Measurements from ENCODE around the gene LETM1. TPM values are rescaled to one million over a fixed set of nuclear protein-coding genes. Genes with fewer than 3 reads are reported as not detected.
A peak's percentile ranks its signal among the peaks of the same experiment; 100 is the strongest.

The LETM1 gene
- total and polyA plus RNA-seq, 2 of the 13 experiments (the other 11 are each of a cell fraction or from before 2014, with no cell fraction given): 9.7 to 41.6 TPM

DNA sequence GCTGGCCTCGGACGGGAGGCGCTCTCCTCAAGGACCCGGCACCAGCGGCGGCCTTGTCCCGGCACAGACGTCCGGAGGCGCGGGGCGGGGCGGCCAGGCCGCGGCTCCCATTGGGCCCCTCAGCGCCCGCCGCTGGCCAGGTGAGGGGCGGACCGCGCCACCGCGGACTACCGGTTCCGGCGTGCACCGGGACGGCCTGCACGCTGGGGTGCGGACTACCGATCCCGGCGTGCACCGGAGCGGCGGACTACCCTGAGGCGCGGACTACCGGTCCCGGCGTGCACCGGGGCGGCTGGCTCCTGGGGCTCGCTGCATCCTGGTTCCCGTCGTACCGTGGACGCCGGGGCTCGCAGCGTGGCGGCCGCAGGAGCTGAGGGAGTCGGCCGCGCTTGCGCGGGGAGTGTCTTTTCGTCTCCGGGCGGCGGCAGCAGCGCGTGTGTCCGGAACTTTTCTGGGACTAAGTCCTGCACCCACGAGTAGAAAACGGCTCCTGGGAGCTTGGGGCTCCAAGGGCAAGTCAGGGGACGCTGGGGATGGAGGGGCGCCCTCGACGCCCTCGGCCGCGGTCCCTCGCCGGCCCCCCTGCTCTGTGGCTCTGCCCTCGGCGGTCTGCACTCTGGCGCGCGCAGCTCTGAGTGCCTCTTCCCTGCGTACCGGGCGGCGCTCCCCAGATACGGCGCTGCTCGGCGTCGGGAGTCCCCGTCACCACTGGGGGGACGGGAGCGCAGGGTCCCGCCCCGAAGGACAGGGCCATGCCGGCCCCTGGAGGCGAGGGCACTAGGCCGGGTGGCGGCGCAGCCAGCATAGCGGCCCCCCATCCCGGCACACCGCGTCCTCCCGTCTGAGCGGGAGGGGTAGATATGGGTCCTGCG lies at the start of gene LETM1 (continued):
- TF ChIP-seq ZNF879 (CRISPR knock-in tag; IDR thresholded peaks at IDR 0.05) (no peak), JUNB (CRISPR knock-in tag; IDR thresholded peaks at IDR 0.05; ENCODE audit: borderline replicate concordance) (no peak), HNRNPL (IDR thresholded peaks at IDR 0.05; ENCODE audit: low read depth, low read length) (no peak), XRCC5 (optimal IDR thresholded peaks at IDR 0.05; ENCODE audit: low read length) (no peak), ZNF282 (IDR thresholded peaks at IDR 0.05; ENCODE audit: partially characterized antibody) (no peak), ZNF674 (CRISPR knock-in tag; IDR thresholded peaks at IDR 0.05; ENCODE audit: low read depth) (no peak), SNRNP70 (IDR thresholded peaks at IDR 0.05; ENCODE audit: low read depth, low read length) (no peak), MLLT10 (CRISPR knock-in tag; IDR thresholded peaks at IDR 0.05) (no peak), ZNF468 (CRISPR knock-in tag; IDR thresholded peaks at IDR 0.05) (no peak), HCFC1 (IDR thresholded peaks at IDR 0.05; ENCODE audit: low read depth, low read length) (peak; percentile 95), NFE2L2 (IDR thresholded peaks at IDR 0.05; ENCODE audit: low read length) (no peak), GABPB1 (CRISPR knock-in tag; IDR thresholded peaks at IDR 0.05) (peak; percentile 96), HMG20A (CRISPR knock-in tag; IDR thresholded peaks at IDR 0.05; ENCODE audit: borderline replicate concordance) (no peak), ZNF484 (CRISPR knock-in tag; IDR thresholded peaks at IDR 0.05; ENCODE audit: borderline replicate concordance, low read depth) (no peak), NKX3-1 (CRISPR knock-in tag; IDR thresholded peaks at IDR 0.05) (peak; percentile 36; the same call in 1 of the 2 replicates), ZSCAN31 (CRISPR knock-in tag; IDR thresholded peaks at IDR 0.05; ENCODE audit: low read depth) (peak; percentile 26; the same call in 1 of the 2 replicates), SP1 (IDR thresholded peaks at IDR 0.05) (no peak), SP1 (CRISPR knock-in tag; IDR thresholded peaks at IDR 0.05) (peak; percentile 46; the same call in 1 of the 2 replicates), ZSCAN30 (CRISPR knock-in tag; IDR thresholded peaks at IDR 0.05) (no peak), MTF2 (CRISPR knock-in tag; IDR thresholded peaks at IDR 0.05; ENCODE audit: borderline replicate concordance) (peak; percentile 34; the same call in 1 of the 2 replicates), ZBTB1 (CRISPR knock-in tag; IDR thresholded peaks at IDR 0.05; ENCODE audit: borderline replicate concordance) (no peak), ADNP (CRISPR knock-in tag; IDR thresholded peaks at IDR 0.05) (no peak), RELA (CRISPR knock-in tag; IDR thresholded peaks at IDR 0.05) (no peak)
- TF ChIP-seq, protein P1, sequence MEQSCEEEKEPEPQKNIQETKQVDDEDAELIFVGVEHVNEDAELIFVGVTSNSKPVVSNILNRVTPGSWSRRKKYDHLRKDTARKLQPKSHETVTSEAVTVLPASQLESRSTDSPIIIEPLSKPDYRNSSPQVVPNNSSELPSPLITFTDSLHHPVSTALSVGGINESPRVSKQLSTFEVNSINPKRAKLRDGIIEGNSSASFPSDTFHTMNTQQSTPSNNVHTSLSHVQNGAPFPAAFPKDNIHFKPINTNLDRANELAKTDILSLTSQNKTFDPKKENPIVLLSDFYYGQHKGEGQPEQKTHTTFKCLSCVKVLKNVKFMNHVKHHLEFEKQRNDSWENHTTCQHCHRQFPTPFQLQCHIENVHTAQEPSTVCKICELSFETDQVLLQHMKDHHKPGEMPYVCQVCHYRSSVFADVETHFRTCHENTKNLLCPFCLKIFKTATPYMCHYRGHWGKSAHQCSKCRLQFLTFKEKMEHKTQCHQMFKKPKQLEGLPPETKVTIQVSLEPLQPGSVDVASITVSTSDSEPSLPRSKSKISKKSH (CRISPR knock-in tag; IDR thresholded peaks at IDR 0.05; ENCODE audit: borderline replicate concordance): 0 out of 2 replicates have a peak, but pooled peaks have one; percentile 40
- TF ChIP-seq, protein P2, sequence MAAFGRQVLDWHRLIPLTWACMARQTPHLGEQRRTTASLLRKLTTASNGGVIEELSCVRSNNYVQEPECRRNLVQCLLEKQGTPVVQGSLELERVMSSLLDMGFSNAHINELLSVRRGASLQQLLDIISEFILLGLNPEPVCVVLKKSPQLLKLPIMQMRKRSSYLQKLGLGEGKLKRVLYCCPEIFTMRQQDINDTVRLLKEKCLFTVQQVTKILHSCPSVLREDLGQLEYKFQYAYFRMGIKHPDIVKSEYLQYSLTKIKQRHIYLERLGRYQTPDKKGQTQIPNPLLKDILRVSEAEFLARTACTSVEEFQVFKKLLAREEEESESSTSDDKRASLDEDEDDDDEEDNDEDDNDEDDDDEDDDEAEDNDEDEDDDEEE (CRISPR knock-in tag; IDR thresholded peaks at IDR 0.05): no peak
- TF ChIP-seq, protein P3, sequence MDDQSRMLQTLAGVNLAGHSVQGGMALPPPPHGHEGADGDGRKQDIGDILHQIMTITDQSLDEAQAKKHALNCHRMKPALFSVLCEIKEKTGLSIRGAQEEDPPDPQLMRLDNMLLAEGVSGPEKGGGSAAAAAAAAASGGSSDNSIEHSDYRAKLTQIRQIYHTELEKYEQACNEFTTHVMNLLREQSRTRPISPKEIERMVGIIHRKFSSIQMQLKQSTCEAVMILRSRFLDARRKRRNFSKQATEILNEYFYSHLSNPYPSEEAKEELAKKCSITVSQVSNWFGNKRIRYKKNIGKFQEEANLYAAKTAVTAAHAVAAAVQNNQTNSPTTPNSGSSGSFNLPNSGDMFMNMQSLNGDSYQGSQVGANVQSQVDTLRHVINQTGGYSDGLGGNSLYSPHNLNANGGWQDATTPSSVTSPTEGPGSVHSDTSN (CRISPR knock-in tag; IDR thresholded peaks at IDR 0.05; ENCODE audit: borderline replicate concordance): 0 out of 2 replicates have a peak, but pooled peaks have one; percentile 19
